GM18520 (cell line): Measurements from ENCODE around the gene FAAH2.
"Not testable (repeated sequence)": the region's sequence is repeated elsewhere in the genome, so short reads cannot be mapped to it uniquely, and the experiment has no call there.

ENCODE experiments used
- ATAC-seq: cut with Tn5 transposase; IDR thresholded peaks from one replicate; pipeline ENCODE4 v1.9.1; 2021; ENCODE audit not compliant: unreplicated experiment

The FAAH2 gene

GRCh38 chrX:57286507-57287251 is at the start of gene FAAH2:
FAAH2 (plus strand) TSS chrX:57286706; CDS start chrX:57286826, 120 bp downstream.
- peak; percentile 76 for ATAC-seq

GRCh38 chrX:57241967-57242366 is 44.5 kb upstream of the FAAH2 start:
- ATAC-seq: no peak

- ATAC-seq: no peak
Measured at GRCh38 chrX:57251965-57252364, 34.5 kb upstream of the FAAH2 start.

- no peak for ATAC-seq
Measured at GRCh38 chrX:57265126-57265525, 21.4 kb upstream of the FAAH2 start.

- ATAC-seq: no peak
Measured at GRCh38 chrX:57266275-57266674, 20.2 kb upstream of the FAAH2 start.

GRCh38 chrX:57266871-57267270 is 19.6 kb upstream of the FAAH2 start:
- ATAC-seq: no peak

- no peak for ATAC-seq
Measured at GRCh38 chrX:57267308-57267707, 19.2 kb upstream of the FAAH2 start.

GRCh38 chrX:57270980-57271379 is 15.5 kb upstream of the FAAH2 start:
- ATAC-seq: no peak

GRCh38 chrX:57282568-57282967 is 3.9 kb upstream of the FAAH2 start:
- no peak for ATAC-seq

- no peak for ATAC-seq
Measured at GRCh38 chrX:57285001-57285400, 1.5 kb upstream of the FAAH2 start.

- no peak for ATAC-seq
Measured at GRCh38 chrX:57289089-57289488, 2.6 kb downstream of the FAAH2 start.

- ATAC-seq: no peak
Measured at GRCh38 chrX:57294961-57295360, 8.5 kb downstream of the FAAH2 start.

- ATAC-seq: not testable (repeated sequence)
Measured at GRCh38 chrX:57295679-57296078, 9.2 kb downstream of the FAAH2 start.

GRCh38 chrX:57313583-57314215 is 27.2 kb downstream of the FAAH2 start:
- no peak for ATAC-seq

GRCh38 chrX:57329008-57329407 is 42.5 kb downstream of the FAAH2 start:
- no peak for ATAC-seq

GRCh38 chrX:57335790-57336189 is 49.3 kb downstream of the FAAH2 start:
- ATAC-seq: not testable (repeated sequence)

- ATAC-seq: no peak
Measured at GRCh38 chrX:57353472-57354132, 67.1 kb downstream of the FAAH2 start.

- no peak for ATAC-seq
Measured at GRCh38 chrX:57364145-57364544, 77.6 kb downstream of the FAAH2 start.

GRCh38 chrX:57366430-57366829 is 79.9 kb downstream of the FAAH2 start:
- ATAC-seq: no peak

GRCh38 chrX:57367649-57368048 is 81.1 kb downstream of the FAAH2 start:
- no peak for ATAC-seq

- no peak for ATAC-seq
Measured at GRCh38 chrX:57368158-57368557, 81.7 kb downstream of the FAAH2 start.

GRCh38 chrX:57379296-57379695 is 92.8 kb downstream of the FAAH2 start:
- ATAC-seq: no peak
